IPS-18a (cell line): ENCODE results near the gene GATD1.

Experiments used
- H3K27ac ChIP-seq: one replicate; pipeline ENCODE4 v1.5.1; 2013; ENCODE audit warnings: low read length
- H3K27me3 ChIP-seq: one replicate; pipeline ENCODE4 v1.6.1; 2013; ENCODE audit warnings: mild to moderate bottlenecking, low read length; ENCODE audit not compliant: control insufficient read depth, insufficient read depth
- H3K36me3 ChIP-seq: one replicate; pipeline ENCODE4 v1.6.1; 2013; ENCODE audit warnings: low read depth, low read length; ENCODE audit not compliant: control insufficient read depth
- H3K4me1 ChIP-seq: one replicate; pipeline ENCODE4 v1.6.1; 2013; ENCODE audit warnings: low read depth, low read length; ENCODE audit not compliant: control insufficient read depth
- H3K4me3 ChIP-seq: one replicate; pipeline ENCODE4 v1.5.1; 2013; ENCODE audit warnings: low read length
- H3K9ac ChIP-seq: one replicate; pipeline ENCODE4 v1.6.1; 2013; ENCODE audit warnings: mild to moderate bottlenecking, low read length, moderate library complexity
- H3K9me3 ChIP-seq: one replicate; pipeline ENCODE4 v1.6.1; 2013; ENCODE audit warnings: low read depth, low read length; ENCODE audit not compliant: control insufficient read depth

GATD1 gene

GRCh38 chr11:724049-724777 lies 53.1 kb downstream of the GATD1 start:
- Histone ChIP-seq H3K27ac (no peak overlapping the region), H3K36me3 (no peaks in the 10 kb centered on the region), H3K9ac (no peak overlapping the region), H3K27me3 (peaks cover 57% of the 10 kb centered on the region), H3K4me1 (no peaks in the 10 kb centered on the region), H3K4me3 (no peak overlapping the region), H3K9me3 (no peaks in the 10 kb centered on the region)

- H3K9me3 ChIP-seq = no peaks in the 10 kb centered on the region
- H3K4me3 ChIP-seq = no peak overlapping the region
- no peak overlapping the region for H3K27ac ChIP-seq
- no peaks in the 10 kb centered on the region for H3K36me3 ChIP-seq
- H3K27me3 ChIP-seq = peaks cover 57% of the 10 kb centered on the region
- H3K9ac ChIP-seq = no peak overlapping the region
- no peaks in the 10 kb centered on the region for H3K4me1 ChIP-seq
Measured at GRCh38 chr11:723120-723883, 54.0 kb downstream of the GATD1 start.

DNA sequence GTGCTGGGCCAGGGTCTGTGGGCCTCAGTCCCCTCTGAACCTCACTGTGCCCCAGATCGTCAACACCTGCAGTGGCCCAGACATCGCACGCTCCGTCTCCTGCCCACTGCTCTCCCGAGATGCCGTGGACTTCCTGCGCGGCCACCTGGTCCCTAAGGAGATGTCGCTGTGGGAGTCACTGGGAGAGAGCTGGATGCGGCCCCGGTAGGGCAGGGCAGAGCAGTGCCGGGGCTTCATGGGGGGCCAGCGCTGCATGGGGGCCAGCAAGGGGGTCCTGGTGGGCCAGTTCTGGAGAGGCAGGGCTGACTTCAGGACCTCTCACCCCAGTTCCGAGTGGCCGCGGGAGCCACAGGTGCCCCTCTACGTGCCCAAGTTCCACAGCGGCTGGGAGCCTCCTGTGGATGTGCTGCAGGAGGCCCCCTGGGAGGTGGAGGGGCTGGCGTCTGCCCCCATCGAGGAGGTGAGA lies 54.9 kb downstream of the GATD1 start:
- H3K9ac ChIP-seq = no peak overlapping the region
- H3K27ac ChIP-seq = no peak overlapping the region
- no peaks in the 10 kb centered on the region for H3K4me1 ChIP-seq

GRCh38 chr11:721741-722345 lies 55.4 kb downstream of the GATD1 start:
- Histone ChIP-seq H3K4me3 (no peak overlapping the region), H3K27ac (no peak overlapping the region), H3K36me3 (no peaks in the 10 kb centered on the region), H3K9ac (no peak overlapping the region), H3K9me3 (no peaks in the 10 kb centered on the region), H3K27me3 (peaks cover 48% of the 10 kb centered on the region), H3K4me1 (no peaks in the 10 kb centered on the region)

More for the DNA sequence above, 54.9 kb downstream of the GATD1 start:
- H3K27me3 ChIP-seq = peaks cover 53% of the 10 kb centered on the region
- no peaks in the 10 kb centered on the region for H3K9me3 ChIP-seq
- no peaks in the 10 kb centered on the region for H3K36me3 ChIP-seq
- no peak overlapping the region for H3K4me3 ChIP-seq

GRCh38 chr11:721247-721740 lies 56.0 kb downstream of the GATD1 start:
- Histone ChIP-seq H3K9ac (no peak overlapping the region), H3K4me3 (no peak overlapping the region), H3K36me3 (no peaks in the 10 kb centered on the region), H3K9me3 (no peaks in the 10 kb centered on the region), H3K4me1 (no peaks in the 10 kb centered on the region), H3K27ac (no peak overlapping the region), H3K27me3 (peaks cover 43% of the 10 kb centered on the region)

DNA sequence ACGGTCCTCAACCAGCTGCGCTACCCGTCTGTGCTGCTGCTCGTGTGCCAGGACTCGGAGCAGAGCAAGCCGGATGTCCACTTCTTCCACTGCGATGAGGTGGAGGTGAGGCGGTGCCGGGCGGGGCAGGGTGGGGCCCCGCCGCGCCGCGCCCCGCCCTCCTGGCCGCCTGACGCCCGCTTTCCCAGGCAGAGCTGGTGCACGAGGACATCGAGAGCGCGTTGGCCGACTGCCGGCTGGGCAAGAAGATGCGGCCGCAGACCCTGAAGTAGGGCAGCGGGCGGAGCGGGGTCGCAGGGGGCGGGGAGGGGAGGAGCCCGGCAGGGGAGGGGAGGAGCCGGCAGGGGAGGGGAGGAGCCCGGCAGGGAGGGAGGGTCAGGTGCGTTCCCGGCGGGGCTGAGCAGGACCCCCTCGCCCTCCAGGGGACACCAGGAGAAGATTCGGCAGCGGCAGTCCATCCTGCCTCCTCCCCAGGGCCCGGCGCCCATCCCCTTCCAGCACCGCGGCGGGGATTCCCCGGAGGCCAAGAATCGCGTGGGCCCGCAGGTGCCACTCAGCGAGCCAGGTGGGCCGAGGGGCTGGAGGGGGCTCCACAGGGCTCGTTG lies 56.5 kb downstream of the GATD1 start:
- H3K36me3 ChIP-seq = no peaks in the 10 kb centered on the region
- H3K4me3 ChIP-seq = peak overlapping the region; percentile 2
- peaks cover 37% of the 10 kb centered on the region for H3K27me3 ChIP-seq
- no peaks in the 10 kb centered on the region for H3K9me3 ChIP-seq
- H3K27ac ChIP-seq = no peak overlapping the region
- H3K9ac ChIP-seq = no peak overlapping the region
- no peaks in the 10 kb centered on the region for H3K4me1 ChIP-seq

DNA sequence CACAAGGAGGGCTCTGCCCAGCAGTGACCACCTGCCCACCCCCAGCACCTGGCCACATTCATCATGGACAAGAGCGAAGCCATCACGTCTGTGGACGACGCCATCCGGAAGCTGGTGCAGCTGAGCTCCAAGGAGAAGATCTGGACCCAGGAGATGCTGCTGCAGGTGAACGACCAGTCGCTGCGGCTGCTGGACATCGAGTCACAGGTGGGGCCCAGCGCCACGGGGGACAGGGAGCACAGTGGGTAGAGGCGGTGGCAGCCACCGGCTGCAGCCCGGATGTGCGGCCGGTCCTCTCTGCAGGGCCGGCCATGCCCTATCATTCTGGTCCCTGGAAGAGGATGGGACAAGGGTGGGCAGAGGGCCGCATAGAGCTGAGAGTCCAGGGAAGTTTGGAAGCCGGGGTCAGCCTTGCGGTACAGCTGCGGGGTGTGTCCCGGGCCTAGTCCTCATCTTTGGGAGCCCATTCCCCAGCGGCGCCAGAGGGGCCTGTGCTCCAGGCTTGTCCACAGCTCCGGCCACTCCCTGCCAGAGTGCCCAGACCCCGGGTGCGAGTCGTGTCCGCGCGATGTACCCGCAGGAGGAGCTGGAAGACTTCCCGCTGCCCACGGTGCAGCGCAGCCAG lies 57.2 kb downstream of the GATD1 start:
- Histone ChIP-seq H3K9ac (no peak overlapping the region), H3K4me3 (peak overlapping the region; percentile 2), H3K9me3 (no peaks in the 10 kb centered on the region), H3K27me3 (peaks cover 31% of the 10 kb centered on the region), H3K27ac (no peak overlapping the region), H3K36me3 (no peaks in the 10 kb centered on the region), H3K4me1 (no peaks in the 10 kb centered on the region)

DNA sequence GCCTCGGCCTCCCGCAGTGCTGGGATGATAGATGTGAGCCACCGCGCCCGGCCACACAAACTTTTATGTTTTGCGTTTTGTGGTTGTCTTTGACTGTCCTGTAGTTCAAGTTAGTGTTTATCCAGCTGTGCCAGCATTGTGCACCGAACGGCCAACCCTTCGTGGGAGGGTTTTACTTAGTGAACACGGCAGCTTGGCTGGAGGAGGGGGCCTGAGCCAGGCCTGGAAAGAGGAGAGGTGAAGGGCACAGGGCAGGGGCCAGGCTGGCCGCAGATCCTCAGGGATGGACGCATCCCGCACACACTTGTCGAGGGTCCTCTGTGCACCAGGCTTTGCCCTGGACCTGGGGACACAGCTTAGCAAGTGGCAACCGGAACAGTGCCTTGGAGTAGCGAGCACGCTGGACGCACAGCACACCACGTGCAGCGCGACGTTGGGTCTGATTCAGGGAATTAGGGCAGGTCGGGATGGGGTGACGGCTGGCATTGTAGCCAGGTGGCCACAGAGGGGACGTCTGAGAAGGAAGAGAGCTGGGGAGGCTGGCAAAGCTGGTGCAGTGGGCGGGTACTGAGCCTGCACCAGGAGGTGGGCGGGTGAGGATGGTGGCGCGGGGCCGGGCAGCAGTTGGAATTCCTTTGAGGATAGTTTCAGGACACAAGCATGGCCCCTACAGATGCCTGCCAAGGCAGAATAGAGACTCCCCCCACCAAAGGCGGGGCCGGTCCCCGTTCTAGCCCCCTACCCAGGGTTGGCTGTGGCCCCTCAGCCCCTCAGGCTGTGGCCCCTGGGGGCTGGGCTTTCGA lies 57.9 kb downstream of the GATD1 start:
- H3K27ac ChIP-seq = no peak overlapping the region
- no peak overlapping the region for H3K9ac ChIP-seq
- no peaks in the 10 kb centered on the region for H3K36me3 ChIP-seq
- peaks cover 24% of the 10 kb centered on the region for H3K27me3 ChIP-seq
- no peaks in the 10 kb centered on the region for H3K9me3 ChIP-seq
- no peaks in the 10 kb centered on the region for H3K4me1 ChIP-seq
- no peak overlapping the region for H3K4me3 ChIP-seq
